ENCODE results near the gene SOS1.

- TF ChIP-seq CTCF (IDR thresholded peaks at IDR 0.05) (no peak), FOXP4 (CRISPR knock-in tag; IDR thresholded peaks at IDR 0.05) (no peak), NR1H2 (CRISPR knock-in tag; IDR thresholded peaks at IDR 0.05) (no peak), NFYB (CRISPR knock-in tag; conservative IDR thresholded peaks at IDR 0.05; ENCODE audit: low read depth) (no peak)
Measured at GRCh38 chr2:39150890-39151497, 30.1 kb upstream of the SOS1 start.

Measured in WTC11 (cell line).